Neural cell (in vitro differentiated cells): Measurements from ENCODE around the gene DTX1.

Experiments used
- CTCF ChIP-seq: fragments of 450-650 bp; IDR thresholded peaks from 2 replicates; pipeline ENCODE4 v1.5.1; 2014; ENCODE audit warnings: antibody characterized with exemption, mild to moderate bottlenecking, moderate library complexity; ENCODE audit not compliant: poor library complexity, severe bottlenecking
- EP300 ChIP-seq: fragments of 450-650 bp; conservative IDR thresholded peaks from 2 replicates; pipeline ENCODE4 v1.6.1; 2014; ENCODE audit warnings: antibody characterized with exemption, mild to moderate bottlenecking, moderate library complexity; ENCODE audit not compliant: poor library complexity, severe bottlenecking
- EZH2 ChIP-seq: fragments of 200-600, 300-800 bp; shearing (Covaris generic), sonication (generic); IDR thresholded peaks from 2 replicates; pipeline ENCODE4 v1.6.1; 2014; ENCODE audit warnings: antibody characterized with exemption, low read length, borderline replicate concordance, mild to moderate bottlenecking; ENCODE audit not compliant: insufficient read depth, poor library complexity, severe bottlenecking
- MXI1 ChIP-seq: fragments of 450-650 bp; conservative IDR thresholded peaks from 2 replicates; pipeline ENCODE4 v1.6.1; 2014; ENCODE audit warnings: antibody characterized with exemption, mild to moderate bottlenecking; ENCODE audit not compliant: poor library complexity, severe bottlenecking
- POLR2AphosphoS5 ChIP-seq: IDR thresholded peaks from 2 replicates; pipeline ENCODE4 v1.6.1; 2012
- RAD21 ChIP-seq: fragments of 450-650 bp; conservative IDR thresholded peaks from 2 replicates; pipeline ENCODE4 v1.6.1; 2014; ENCODE audit warnings: antibody characterized with exemption, mild to moderate bottlenecking, moderate library complexity
- REST ChIP-seq: IDR thresholded peaks from 2 replicates; pipeline ENCODE4 v1.6.1; 2012; ENCODE audit warnings: borderline replicate concordance
- SMC3 ChIP-seq: fragments of 450-650 bp; conservative IDR thresholded peaks from 2 replicates; pipeline ENCODE4 v1.6.1; 2014; ENCODE audit warnings: antibody characterized with exemption, mild to moderate bottlenecking, moderate library complexity; ENCODE audit not compliant: poor library complexity
- TAF1 ChIP-seq: IDR thresholded peaks from 2 replicates; pipeline ENCODE4 v1.6.1; 2012; ENCODE audit warnings: low read depth

- no peak for TF ChIP-seq CTCF
- no peak for TF ChIP-seq EP300
- TF ChIP-seq REST: no peak
- TF ChIP-seq EZH2: no peak
- no peak for TF ChIP-seq RAD21
- TF ChIP-seq POLR2AphosphoS5: no peak
- no peak for TF ChIP-seq SMC3
- no peak for TF ChIP-seq MXI1
- no peak for TF ChIP-seq TAF1
These were observed 36.3 kb downstream of the DTX1 start for GRCh38 chr12:113092607-113093408.
